MM.1S (cell line): ENCODE measurements around the gene SWT1.

Experiments used
- DNase-seq: peaks from one replicate; pipeline ENCODE4 v3.0.0-alpha.2; 2015
- H2AFZ ChIP-seq: fragments of 300-600 bp; sonication (generic); 2 replicates; pipeline ENCODE4 v1.6.0; 2016; ENCODE audit warnings: antibody characterized with exemption, low read length
- H3F3A ChIP-seq: fragments of 300-600 bp; sonication (generic); 2 replicates; pipeline ENCODE4 v1.6.1; 2016; ENCODE audit warnings: mild to moderate bottlenecking, antibody characterized with exemption, low read length, moderate library complexity, mixed read lengths; ENCODE audit not compliant: insufficient read depth
- H3K27ac ChIP-seq: fragments of 300-600 bp; sonication (generic); 2 replicates; pipeline ENCODE4 v1.5.1; 2016; ENCODE audit warnings: mild to moderate bottlenecking, low read length
- H3K27me3 ChIP-seq: fragments of 300-600 bp; sonication (generic); replicated peaks from 2 replicates; pipeline ENCODE4 v1.6.0; 2016; ENCODE audit warnings: low read length; ENCODE audit not compliant: insufficient read depth
- H3K36me3 ChIP-seq: fragments of 300-600 bp; sonication (generic); replicated peaks from 2 replicates; pipeline ENCODE4 v1.6.1; 2016; ENCODE audit warnings: mild to moderate bottlenecking, low read length, mixed read lengths; ENCODE audit not compliant: insufficient read depth
- H3K4me1 ChIP-seq: fragments of 300-600 bp; sonication (generic); 2 replicates; pipeline ENCODE4 v1.6.1; 2016; ENCODE audit warnings: low read length, mixed read lengths
- H3K4me2 ChIP-seq: fragments of 300-600 bp; sonication (generic); 2 replicates; pipeline ENCODE4 v1.6.0; 2016; ENCODE audit warnings: low read depth, low read length
- H3K4me3 ChIP-seq: fragments of 300-600 bp; sonication (generic); 2 replicates; pipeline ENCODE4 v1.5.1; 2016; ENCODE audit warnings: low read length, mixed read lengths
- H3K79me2 ChIP-seq: fragments of 300-600 bp; sonication (generic); 2 replicates; pipeline ENCODE4 v1.6.1; 2016; ENCODE audit warnings: mixed run types, low read length, mixed read lengths
- H3K9ac ChIP-seq: fragments of 300-600 bp; sonication (generic); 2 replicates; pipeline ENCODE4 v1.6.1; 2016; ENCODE audit warnings: low read length, mixed read lengths
- H3K9me2 ChIP-seq: fragments of 300-600 bp; sonication (generic); replicated peaks from 2 replicates; pipeline ENCODE4 v1.6.1; 2016; ENCODE audit warnings: mild to moderate bottlenecking, low read length, mixed read lengths; ENCODE audit not compliant: insufficient read depth
- H3K9me3 ChIP-seq: fragments of 300-600 bp; sonication (generic); replicated peaks from 2 replicates; pipeline ENCODE4 v1.6.1; 2016; ENCODE audit warnings: mild to moderate bottlenecking, low read length, mixed read lengths; ENCODE audit not compliant: insufficient read depth
- H4K20me1 ChIP-seq: fragments of 300-600 bp; sonication (generic); 2 replicates; pipeline ENCODE4 v1.6.1; 2016; ENCODE audit warnings: mild to moderate bottlenecking, low read length, moderate library complexity, mixed read lengths; ENCODE audit not compliant: insufficient read depth
- CTCF ChIP-seq: fragments of 300-600 bp; sonication (generic); IDR thresholded peaks from 2 replicates; pipeline ENCODE4 v1.5.1; 2016; ENCODE audit warnings: antibody characterized with exemption, low read length, mixed read lengths
- EZH2 ChIP-seq: fragments of 300-600 bp; sonication (generic); optimal IDR thresholded peaks from 2 replicates; pipeline ENCODE3; 2017; ENCODE audit warnings: low read depth, mild to moderate bottlenecking, antibody characterized with exemption, low read length, mixed read lengths
- EZH2phosphoT487 ChIP-seq: fragments of 300-600 bp; sonication (generic); IDR thresholded peaks from 2 replicates; pipeline ENCODE4 v1.6.1; 2018; ENCODE audit warnings: antibody characterized with exemption, low read length

The SWT1 gene

GRCh38 chr1:185244015-185244747 lies 87.2 kb downstream of the SWT1 start:
- no peaks in the 10 kb centered on the region for H3K27me3 ChIP-seq
- TF ChIP-seq EZH2 = no peak
- TF ChIP-seq CTCF = no peak
- no peaks in the 10 kb centered on the region for H3K79me2 ChIP-seq
- no peak overlapping the region for H3K27ac ChIP-seq
- H3K4me3 ChIP-seq = no peak overlapping the region
- no peaks in the 10 kb centered on the region for H4K20me1 ChIP-seq
- H3K4me2 ChIP-seq = no peak overlapping the region
- H3K36me3 ChIP-seq = no peaks in the 10 kb centered on the region
- no peak overlapping the region for H3K9ac ChIP-seq
- H3K9me3 ChIP-seq = no peaks in the 10 kb centered on the region
- H3K9me2 ChIP-seq = no peaks in the 10 kb centered on the region
- no peak for DNase-seq
- no peaks in the 10 kb centered on the region for H3F3A ChIP-seq
- H2AFZ ChIP-seq = no peak overlapping the region
- H3K4me1 ChIP-seq = no peaks in the 10 kb centered on the region

GRCh38 chr1:185245466-185245865 lies 88.5 kb downstream of the SWT1 start:
- Histone ChIP-seq H3K4me3 (no peak overlapping the region), H3K27me3 (no peaks in the 10 kb centered on the region), H3K79me2 (no peaks in the 10 kb centered on the region), H3K9ac (no peak overlapping the region), H3K4me1 (no peaks in the 10 kb centered on the region), H3F3A (no peaks in the 10 kb centered on the region), H3K9me2 (no peaks in the 10 kb centered on the region), H3K27ac (no peak overlapping the region), H3K4me2 (no peak overlapping the region), H4K20me1 (no peaks in the 10 kb centered on the region), H3K36me3 (no peaks in the 10 kb centered on the region), H2AFZ (no peak overlapping the region), H3K9me3 (no peaks in the 10 kb centered on the region)
- TF ChIP-seq EZH2 (no peak), CTCF (no peak)
- DNase-seq = no peak

GRCh38 chr1:185249563-185249962 lies 92.6 kb downstream of the SWT1 start:
- no peak for DNase-seq
- no peak overlapping the region for H3K9ac ChIP-seq

More at GRCh38 chr1:185249563-185249962, 92.6 kb downstream of the SWT1 start:
- Histone ChIP-seq H3K9me2 (no peaks in the 10 kb centered on the region), H2AFZ (no peak overlapping the region), H3K4me3 (no peak overlapping the region), H3K4me1 (no peaks in the 10 kb centered on the region), H3F3A (no peaks in the 10 kb centered on the region), H3K36me3 (no peaks in the 10 kb centered on the region), H3K9me3 (no peaks in the 10 kb centered on the region), H4K20me1 (no peaks in the 10 kb centered on the region), H3K27ac (no peak overlapping the region), H3K79me2 (no peaks in the 10 kb centered on the region), H3K4me2 (no peak overlapping the region), H3K27me3 (no peaks in the 10 kb centered on the region)
- TF ChIP-seq CTCF (no peak), EZH2phosphoT487 (no peak), EZH2 (no peak)
